MG63 (cell line): ENCODE data around the gene KRABD2. TPM values are rescaled to one million over a fixed set of nuclear protein-coding genes. Genes with fewer than 3 reads are reported as not detected.

ENCODE experiments used
- DNase-seq: peaks from one replicate; pipeline ENCODE4 v3.0.0-alpha.2; 2020
- H3K27me3 ChIP-seq: fragments of 250-450 bp; sonication (Bioruptor Pico); 2 replicates; pipeline ENCODE4 v1.5.1; 2020; ENCODE audit warnings: mild to moderate bottlenecking, moderate library complexity
- H3K36me3 ChIP-seq: fragments of 250-450 bp; sonication (Bioruptor Pico); 2 replicates; pipeline ENCODE4 v1.5.1; 2020; ENCODE audit warnings: mild to moderate bottlenecking, moderate library complexity
- H3K4me3 ChIP-seq: fragments of 250-450 bp; sonication (Bioruptor Pico); 2 replicates; pipeline ENCODE4 v1.5.1; 2020; ENCODE audit warnings: mild to moderate bottlenecking, moderate library complexity
- H3K9me3 ChIP-seq: fragments of 250-450 bp; sonication (Bioruptor Pico); 2 replicates; pipeline ENCODE4 v1.5.1; 2020; ENCODE audit warnings: mild to moderate bottlenecking, moderate library complexity
- total RNA-seq: library from RNA; depleted of rRNA; stranded (reverse); fragments of >200 nt; shearing (Covaris generic); gene quantifications from 2 replicates; pipeline ENCODE4 v1.2.3, GENCODE V29; 2014; ENCODE audit warnings: low replicate concordance; rRNA removed

KRABD2 gene

GRCh38 chr17:8345951-8346665 lies 30.4 kb downstream of the KRABD2 start:
- no peak overlapping the region for H3K4me3 ChIP-seq
- H3K27me3 ChIP-seq: peaks cover 4% of the 10 kb centered on the region; the same call in 1 of the 2 replicates
- DNase-seq: no peak
- no peaks in the 10 kb centered on the region; the same call in 1 of the 2 replicates for H3K9me3 ChIP-seq
- no peaks in the 10 kb centered on the region for H3K36me3 ChIP-seq

- H3K27me3 ChIP-seq: peaks cover 4% of the 10 kb centered on the region; the same call in 1 of the 2 replicates
- H3K9me3 ChIP-seq: no peaks in the 10 kb centered on the region; the same call in 1 of the 2 replicates
- no peak overlapping the region for H3K4me3 ChIP-seq
- H3K36me3 ChIP-seq: no peaks in the 10 kb centered on the region
- DNase-seq: no peak
Observed at GRCh38 chr17:8345052-8345690, 31.3 kb downstream of the KRABD2 start.

- no peaks in the 10 kb centered on the region for H3K36me3 ChIP-seq
- H3K9me3 ChIP-seq: no peaks in the 10 kb centered on the region; the same call in 1 of the 2 replicates
- H3K27me3 ChIP-seq: peaks cover 4% of the 10 kb centered on the region; the same call in 1 of the 2 replicates
- no peak for DNase-seq
- no peak overlapping the region for H3K4me3 ChIP-seq
Observed at GRCh38 chr17:8341456-8341855, 35.0 kb downstream of the KRABD2 start.

GRCh38 chr17:8339540-8339939 lies 37.0 kb downstream of the KRABD2 start, which contains the start of gene ODF4:
Gene ODF4, plus strand, starts transcription at chr17:8339840. Its CDS starts 212 bp downstream, at chr17:8340052.
- Histone ChIP-seq H3K27me3 (no peaks in the 10 kb centered on the region), H3K36me3 (no peaks in the 10 kb centered on the region), H3K4me3 (no peak within 1 kb of the TSS), H3K9me3 (no peaks in the 10 kb centered on the region)
- DNase-seq: no peak

GRCh38 chr17:8338753-8339140 lies 37.8 kb downstream of the KRABD2 start:
- Histone ChIP-seq H3K9me3 (no peaks in the 10 kb centered on the region), H3K27me3 (no peaks in the 10 kb centered on the region), H3K4me3 (no peak overlapping the region), H3K36me3 (no peaks in the 10 kb centered on the region)
- no peak for DNase-seq

GRCh38 chr17:8337802-8338752 lies 38.4 kb downstream of the KRABD2 start:
- no peak for DNase-seq

GRCh38 chr17:8333281-8333680 lies 43.2 kb downstream of the KRABD2 start:
- DNase-seq: no peak
- H3K36me3 ChIP-seq: no peaks in the 10 kb centered on the region
- no peak overlapping the region for H3K4me3 ChIP-seq
- no peaks in the 10 kb centered on the region for H3K27me3 ChIP-seq
- no peaks in the 10 kb centered on the region for H3K9me3 ChIP-seq

More at GRCh38 chr17:8337802-8338752, 38.4 kb downstream of the KRABD2 start:
- Histone ChIP-seq H3K9me3 (no peaks in the 10 kb centered on the region), H3K4me3 (no peak overlapping the region), H3K36me3 (no peaks in the 10 kb centered on the region), H3K27me3 (no peaks in the 10 kb centered on the region)

GRCh38 chr17:8332688-8333087 lies 43.8 kb downstream of the KRABD2 start:
- no peaks in the 10 kb centered on the region for H3K9me3 ChIP-seq
- H3K27me3 ChIP-seq: no peaks in the 10 kb centered on the region
- no peaks in the 10 kb centered on the region for H3K36me3 ChIP-seq
- no peak for DNase-seq
- no peak overlapping the region for H3K4me3 ChIP-seq

GRCh38 chr17:8332128-8332527 lies 44.4 kb downstream of the KRABD2 start:
- DNase-seq: no peak
- no peaks in the 10 kb centered on the region for H3K27me3 ChIP-seq
- H3K36me3 ChIP-seq: no peaks in the 10 kb centered on the region
- no peak overlapping the region for H3K4me3 ChIP-seq
- no peaks in the 10 kb centered on the region for H3K9me3 ChIP-seq

GRCh38 chr17:8327303-8327649 lies 49.2 kb downstream of the KRABD2 start:
- Histone ChIP-seq H3K9me3 (no peaks in the 10 kb centered on the region), H3K4me3 (no peak overlapping the region), H3K27me3 (no peaks in the 10 kb centered on the region), H3K36me3 (no peaks in the 10 kb centered on the region)
- no peak for DNase-seq

Other genes with a start within 250 kb of the KRABD2 start
- 1.3 and 7.9 TPM in 2 replicates for gene PER1, start 224.3 kb downstream of the KRABD2 start, total RNA-seq
- gene VAMP2, start 213.8 kb downstream of the KRABD2 start, total RNA-seq: 0.59 and 3.2 TPM in 2 replicates
- 17.6 and 25.6 TPM in 2 replicates for gene TMEM107, start 200.3 kb downstream of the KRABD2 start, total RNA-seq
- 8.6 and 17.3 TPM in 2 replicates for gene BORCS6, start 186.5 kb downstream of the KRABD2 start, total RNA-seq
- gene AURKB, start 166.1 kb downstream of the KRABD2 start, total RNA-seq: 89.2 and 119 TPM in 2 replicates
- 4.2 and 25.8 TPM in 2 replicates for gene CTC1, start 128.6 kb downstream of the KRABD2 start, total RNA-seq
- 72.8 and 82.7 TPM in 2 replicates for gene PFAS, start 127.4 kb downstream of the KRABD2 start, total RNA-seq
- gene RANGRF, start 88.0 kb downstream of the KRABD2 start, total RNA-seq: 22.1 and 22.3 TPM in 2 replicates
- gene SLC25A35, start 81.3 kb downstream of the KRABD2 start, total RNA-seq: 1.0 TPM in 1 of 2 replicates, not detected in the other
- gene ARHGEF15, start 66.5 kb downstream of the KRABD2 start, total RNA-seq: not detected in 2 replicates
- gene ODF4, start 36.9 kb downstream of the KRABD2 start, total RNA-seq: not detected in 2 replicates
- 5,040 and 8,050 TPM in 2 replicates for gene RPL26, start 6.5 kb upstream of the KRABD2 start, total RNA-seq
- not detected in 2 replicates for gene RNF222, start 21.1 kb upstream of the KRABD2 start, total RNA-seq
- gene NDEL1, start 59.2 kb upstream of the KRABD2 start, total RNA-seq: 41.8 and 125 TPM in 2 replicates